K562 (cell line): ENCODE data around the gene PRR7. TPM values are rescaled to one million over a fixed set of nuclear protein-coding genes. Genes with fewer than 3 reads are reported as not detected.

Experiments used
- CHD4 ChIP-seq: fragments of 200-600 bp; sonication (generic); IDR thresholded peaks from 3 replicates; pipeline ENCODE4 v1.6.1; 2012; ENCODE audit warnings: low read depth, mild to moderate bottlenecking, mixed read lengths, low read length, inconsistent platforms; ENCODE audit not compliant: insufficient read depth, insufficient replicate concordance, poor library complexity, severe bottlenecking
- CTBP1 ChIP-seq: fragments of 450-650 bp; IDR thresholded peaks from 2 replicates; pipeline ENCODE4 v1.6.1; 2016; ENCODE audit warnings: borderline replicate concordance
- DDX20 ChIP-seq: fragments of 450-650 bp; IDR thresholded peaks from 2 replicates; pipeline ENCODE4 v1.6.1; 2016; ENCODE audit warnings: missing genetic modification characterization, low read depth, mild to moderate bottlenecking, missing compliant biosample characterization, moderate library complexity
- DMBX1 ChIP-seq: fragments of 250-450 bp; sonication (Bioruptor Pico); IDR thresholded peaks from 2 replicates; pipeline ENCODE4 v1.8.0; 2022; ENCODE audit warnings: inconsistent platforms, mild to moderate bottlenecking, moderate library complexity, borderline replicate concordance
- FOXK2 ChIP-seq, 2 experiments: fragments of 450-650 bp; IDR thresholded peaks in 1 of 2; conservative IDR thresholded peaks in 1 of 2; 2 replicates each; pipeline ENCODE4 v1.6.1; 2016; ENCODE audit warnings: low read depth in 2 of 2, mild to moderate bottlenecking in 1 of 2
- GTF3C2 ChIP-seq: IDR thresholded peaks from 3 replicates; pipeline ENCODE4 v1.6.1; 2011; ENCODE audit warnings: borderline replicate concordance, mild to moderate bottlenecking, moderate library complexity; ENCODE audit not compliant: insufficient read length; ENCODE audit errors: extremely low read depth
- KAT7 ChIP-seq: sonication (generic); formaldehyde crosslinking; IDR thresholded peaks from 2 replicates; pipeline ENCODE4 v1.8.0; 2022; ENCODE audit warnings: missing genetic modification reagents, mild to moderate bottlenecking, borderline replicate concordance
- NFE2L1 ChIP-seq: fragments of 450-650 bp; IDR thresholded peaks from 2 replicates; pipeline ENCODE4 v1.6.1; 2016; ENCODE audit warnings: missing genetic modification characterization, low read depth, mild to moderate bottlenecking, missing compliant biosample characterization, moderate library complexity, borderline replicate concordance
- RBM22 ChIP-seq: fragments of 200-400 bp; formaldehyde crosslinking; IDR thresholded peaks from 2 replicates; pipeline ENCODE4 v1.6.1; 2018; ENCODE audit warnings: low read length, low read depth; ENCODE audit not compliant: poor library complexity, severe bottlenecking
- RFX5 ChIP-seq: IDR thresholded peaks from 2 replicates; pipeline ENCODE4 v1.6.1; 2011; ENCODE audit warnings: low read depth, mild to moderate bottlenecking, improper control_type of control experiment, low read length
- SUPT5H ChIP-seq: fragments of 450-650 bp; IDR thresholded peaks from 2 replicates; pipeline ENCODE4 v1.6.1; 2016
- TBP ChIP-seq: optimal IDR thresholded peaks from 2 replicates; pipeline ENCODE3; 2011; ENCODE audit warnings: low read depth, low read length, improper control_type of control experiment
- ZEB2 ChIP-seq: fragments of 450-650 bp; IDR thresholded peaks from 2 replicates; pipeline ENCODE4 v1.6.1; 2016
- ZFP36 ChIP-seq: fragments of 150-350 bp; IDR thresholded peaks from 2 replicates; pipeline ENCODE4 v1.6.1; 2018; ENCODE audit warnings: low read length, low read depth; ENCODE audit not compliant: partially characterized antibody
- ZNF146 ChIP-seq: IDR thresholded peaks from one replicate; pipeline ENCODE4 v1.6.1; 2018; ENCODE audit warnings: missing compliant biosample characterization; ENCODE audit not compliant: unreplicated experiment
- ZNF311 ChIP-seq: fragments of 250-450 bp; sonication (Bioruptor Pico); IDR thresholded peaks from 2 replicates; pipeline ENCODE4 v1.4.0; 2020; ENCODE audit warnings: mild to moderate bottlenecking, moderate library complexity
- ZNF507 ChIP-seq: conservative IDR thresholded peaks from 2 replicates; pipeline ENCODE4 v1.6.1; 2017; ENCODE audit warnings: missing genetic modification characterization, missing compliant biosample characterization
- ZNF696 ChIP-seq: fragments of 250-450 bp; sonication (Bioruptor Pico); conservative IDR thresholded peaks from 2 replicates; pipeline ENCODE4 v1.4.0; 2020; ENCODE audit warnings: mild to moderate bottlenecking, moderate library complexity
- ZNF830 ChIP-seq: fragments of 250-450 bp; sonication (Bioruptor Pico); IDR thresholded peaks from 2 replicates; pipeline ENCODE4 v1.5.0; 2021; ENCODE audit warnings: mild to moderate bottlenecking
- polyA plus RNA-seq, 8 experiments: library from polyadenylated mRNA; depleted of rRNA in 4 of 8; stranded (reverse) in 5 of 8; unstranded in 3 of 8; fragments of >200 nt; fragmentation: Nextera tagmentation in 2 of 8; fragmentation: Illumina TruSeq in 1 of 8; extraction: Ambion mirVana in 2 of 8; extraction: Trizol in 1 of 8; gene quantifications; 2 replicates each; pipeline versions ENCODE4 v1.2.1 to v1.2.3, GENCODE V29; 2011 to 2014; ENCODE audit warnings: inconsistent platforms in 1 of 8, missing spikeins in 1 of 8
- total RNA-seq, 7 experiments: library from RNA; depleted of rRNA in 6 of 7; stranded (reverse); fragments of >200 nt in 6 of 7; fragmentation: Illumina TruSeq in 2 of 7; extraction: Trizol in 2 of 7; gene quantifications; 2 replicates each; pipeline versions ENCODE4 v1.2.1 to v1.2.3, GENCODE V29; 2011 to 2021; ENCODE audit warnings: low replicate concordance in 1 of 7
- TF ChIP-seq, protein P1 (sequence below): fragments of 200-400 bp; formaldehyde crosslinking; IDR thresholded peaks from 2 replicates; pipeline ENCODE4 v1.6.1; 2017; ENCODE audit warnings: mild to moderate bottlenecking, low read depth, low read length, moderate library complexity
- TF ChIP-seq, protein P2 (sequence below): sonication (generic); formaldehyde crosslinking; IDR thresholded peaks from 2 replicates; pipeline ENCODE4 v1.8.1; 2023; ENCODE audit warnings: mild to moderate bottlenecking, missing genetic modification reagents

The PRR7 gene
- total and polyA plus RNA-seq, 9 of the 15 experiments (the other 6 are each of a cell fraction or from before 2014, with no cell fraction given): 0.80 to 11.3 (median 10.4) TPM; not detected in 4

DNA sequence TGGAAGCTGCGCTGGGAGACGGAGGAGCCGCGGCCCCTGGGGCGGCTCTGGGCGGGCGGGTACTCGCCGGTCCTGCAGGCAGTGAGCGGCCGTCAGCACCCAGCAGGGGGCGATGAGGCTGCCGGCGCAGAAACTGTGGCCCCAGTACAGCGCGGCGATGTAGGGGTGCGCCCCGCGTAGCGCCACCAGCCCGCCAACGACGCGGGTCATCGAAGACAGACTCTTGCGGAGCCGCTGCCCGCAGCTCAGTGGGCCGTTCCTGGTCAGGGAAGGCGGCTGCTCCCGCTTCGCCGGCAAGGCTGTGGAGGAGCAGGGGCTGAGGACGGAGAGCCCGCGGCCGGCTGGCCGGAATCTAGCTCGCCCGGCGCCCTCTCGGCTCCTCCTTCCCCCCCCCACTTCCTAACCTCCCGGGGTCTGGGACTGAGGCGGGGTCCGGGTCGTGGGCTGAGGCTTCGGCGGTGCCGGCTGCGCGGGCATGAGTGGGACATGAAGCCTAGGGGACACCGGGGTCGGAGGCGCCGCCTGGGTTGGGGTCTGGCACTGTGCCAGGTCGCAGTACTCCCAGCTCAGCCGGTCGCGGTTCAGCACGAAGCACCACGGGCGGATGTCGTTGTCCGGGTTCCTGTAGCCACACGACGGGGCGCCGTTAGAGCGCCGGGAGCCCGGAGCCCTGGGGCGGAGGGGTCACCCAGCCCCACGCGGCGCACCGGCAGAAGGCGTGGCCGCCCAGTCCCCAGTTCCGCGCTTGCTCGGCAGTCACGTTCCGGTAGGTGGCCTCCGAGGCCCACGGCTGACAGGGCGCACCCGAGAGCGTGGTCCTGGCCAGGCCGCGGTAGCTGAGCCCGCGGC is 42.6 kb upstream of the PRR7 start (continued):
- TF ChIP-seq ZFP36: peak; percentile 4
- TF ChIP-seq SUPT5H: peak; percentile 73
- no peak for TF ChIP-seq CHD4
- TF ChIP-seq NFE2L1 (tag): no peak
- no peak for TF ChIP-seq RFX5
- peak; percentile 48; the same call in 1 of the 2 replicates for TF ChIP-seq DMBX1 (CRISPR knock-in tag)
- TF ChIP-seq ZNF146 (CRISPR knock-in tag): no peak
- TF ChIP-seq, protein P1, sequence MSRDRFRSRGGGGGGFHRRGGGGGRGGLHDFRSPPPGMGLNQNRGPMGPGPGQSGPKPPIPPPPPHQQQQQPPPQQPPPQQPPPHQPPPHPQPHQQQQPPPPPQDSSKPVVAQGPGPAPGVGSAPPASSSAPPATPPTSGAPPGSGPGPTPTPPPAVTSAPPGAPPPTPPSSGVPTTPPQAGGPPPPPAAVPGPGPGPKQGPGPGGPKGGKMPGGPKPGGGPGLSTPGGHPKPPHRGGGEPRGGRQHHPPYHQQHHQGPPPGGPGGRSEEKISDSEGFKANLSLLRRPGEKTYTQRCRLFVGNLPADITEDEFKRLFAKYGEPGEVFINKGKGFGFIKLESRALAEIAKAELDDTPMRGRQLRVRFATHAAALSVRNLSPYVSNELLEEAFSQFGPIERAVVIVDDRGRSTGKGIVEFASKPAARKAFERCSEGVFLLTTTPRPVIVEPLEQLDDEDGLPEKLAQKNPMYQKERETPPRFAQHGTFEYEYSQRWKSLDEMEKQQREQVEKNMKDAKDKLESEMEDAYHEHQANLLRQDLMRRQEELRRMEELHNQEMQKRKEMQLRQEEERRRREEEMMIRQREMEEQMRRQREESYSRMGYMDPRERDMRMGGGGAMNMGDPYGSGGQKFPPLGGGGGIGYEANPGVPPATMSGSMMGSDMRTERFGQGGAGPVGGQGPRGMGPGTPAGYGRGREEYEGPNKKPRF: no peak
- TF ChIP-seq ZNF830: no peak; the same call in 1 of the 2 replicates
- peak; percentile 79 for TF ChIP-seq CTBP1
- TF ChIP-seq GTF3C2: no peak
- no peak for TF ChIP-seq ZEB2
- no peak for TF ChIP-seq ZNF507 (tag)
- no peak for TF ChIP-seq DDX20 (tag)
- TF ChIP-seq, protein P2, sequence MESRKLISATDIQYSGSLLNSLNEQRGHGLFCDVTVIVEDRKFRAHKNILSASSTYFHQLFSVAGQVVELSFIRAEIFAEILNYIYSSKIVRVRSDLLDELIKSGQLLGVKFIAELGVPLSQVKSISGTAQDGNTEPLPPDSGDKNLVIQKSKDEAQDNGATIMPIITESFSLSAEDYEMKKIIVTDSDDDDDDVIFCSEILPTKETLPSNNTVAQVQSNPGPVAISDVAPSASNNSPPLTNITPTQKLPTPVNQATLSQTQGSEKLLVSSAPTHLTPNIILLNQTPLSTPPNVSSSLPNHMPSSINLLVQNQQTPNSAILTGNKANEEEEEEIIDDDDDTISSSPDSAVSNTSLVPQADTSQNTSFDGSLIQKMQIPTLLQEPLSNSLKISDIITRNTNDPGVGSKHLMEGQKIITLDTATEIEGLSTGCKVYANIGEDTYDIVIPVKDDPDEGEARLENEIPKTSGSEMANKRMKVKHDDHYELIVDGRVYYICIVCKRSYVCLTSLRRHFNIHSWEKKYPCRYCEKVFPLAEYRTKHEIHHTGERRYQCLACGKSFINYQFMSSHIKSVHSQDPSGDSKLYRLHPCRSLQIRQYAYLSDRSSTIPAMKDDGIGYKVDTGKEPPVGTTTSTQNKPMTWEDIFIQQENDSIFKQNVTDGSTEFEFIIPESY (CRISPR knock-in tag): peak; percentile 66
- TF ChIP-seq RBM22: peak; percentile 73
- no peak for TF ChIP-seq ZNF696 (CRISPR knock-in tag)
- TF ChIP-seq TBP: peak; percentile 59
- no peak; the same call in none of the 2 replicates for TF ChIP-seq KAT7
- TF ChIP-seq ZNF311 (CRISPR knock-in tag): no peak
- TF ChIP-seq FOXK2 (conservative IDR thresholded peaks at IDR 0.05 in 1 of 2, IDR thresholded peaks at IDR 0.05 in 1 of 2; ENCODE audit: low read depth in 2 of 2): no peak
